ENCODE results near the gene CDC27.
A peak's percentile ranks its signal among the peaks of the same experiment; 100 is the strongest.
"Not testable (repeated sequence)": the region's sequence is repeated elsewhere in the genome, so short reads cannot be mapped to it uniquely, and the experiment has no call there.

The CDC27 gene, protein sequence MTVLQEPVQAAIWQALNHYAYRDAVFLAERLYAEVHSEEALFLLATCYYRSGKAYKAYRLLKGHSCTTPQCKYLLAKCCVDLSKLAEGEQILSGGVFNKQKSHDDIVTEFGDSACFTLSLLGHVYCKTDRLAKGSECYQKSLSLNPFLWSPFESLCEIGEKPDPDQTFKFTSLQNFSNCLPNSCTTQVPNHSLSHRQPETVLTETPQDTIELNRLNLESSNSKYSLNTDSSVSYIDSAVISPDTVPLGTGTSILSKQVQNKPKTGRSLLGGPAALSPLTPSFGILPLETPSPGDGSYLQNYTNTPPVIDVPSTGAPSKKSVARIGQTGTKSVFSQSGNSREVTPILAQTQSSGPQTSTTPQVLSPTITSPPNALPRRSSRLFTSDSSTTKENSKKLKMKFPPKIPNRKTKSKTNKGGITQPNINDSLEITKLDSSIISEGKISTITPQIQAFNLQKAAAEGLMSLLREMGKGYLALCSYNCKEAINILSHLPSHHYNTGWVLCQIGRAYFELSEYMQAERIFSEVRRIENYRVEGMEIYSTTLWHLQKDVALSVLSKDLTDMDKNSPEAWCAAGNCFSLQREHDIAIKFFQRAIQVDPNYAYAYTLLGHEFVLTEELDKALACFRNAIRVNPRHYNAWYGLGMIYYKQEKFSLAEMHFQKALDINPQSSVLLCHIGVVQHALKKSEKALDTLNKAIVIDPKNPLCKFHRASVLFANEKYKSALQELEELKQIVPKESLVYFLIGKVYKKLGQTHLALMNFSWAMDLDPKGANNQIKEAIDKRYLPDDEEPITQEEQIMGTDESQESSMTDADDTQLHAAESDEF

DNA sequence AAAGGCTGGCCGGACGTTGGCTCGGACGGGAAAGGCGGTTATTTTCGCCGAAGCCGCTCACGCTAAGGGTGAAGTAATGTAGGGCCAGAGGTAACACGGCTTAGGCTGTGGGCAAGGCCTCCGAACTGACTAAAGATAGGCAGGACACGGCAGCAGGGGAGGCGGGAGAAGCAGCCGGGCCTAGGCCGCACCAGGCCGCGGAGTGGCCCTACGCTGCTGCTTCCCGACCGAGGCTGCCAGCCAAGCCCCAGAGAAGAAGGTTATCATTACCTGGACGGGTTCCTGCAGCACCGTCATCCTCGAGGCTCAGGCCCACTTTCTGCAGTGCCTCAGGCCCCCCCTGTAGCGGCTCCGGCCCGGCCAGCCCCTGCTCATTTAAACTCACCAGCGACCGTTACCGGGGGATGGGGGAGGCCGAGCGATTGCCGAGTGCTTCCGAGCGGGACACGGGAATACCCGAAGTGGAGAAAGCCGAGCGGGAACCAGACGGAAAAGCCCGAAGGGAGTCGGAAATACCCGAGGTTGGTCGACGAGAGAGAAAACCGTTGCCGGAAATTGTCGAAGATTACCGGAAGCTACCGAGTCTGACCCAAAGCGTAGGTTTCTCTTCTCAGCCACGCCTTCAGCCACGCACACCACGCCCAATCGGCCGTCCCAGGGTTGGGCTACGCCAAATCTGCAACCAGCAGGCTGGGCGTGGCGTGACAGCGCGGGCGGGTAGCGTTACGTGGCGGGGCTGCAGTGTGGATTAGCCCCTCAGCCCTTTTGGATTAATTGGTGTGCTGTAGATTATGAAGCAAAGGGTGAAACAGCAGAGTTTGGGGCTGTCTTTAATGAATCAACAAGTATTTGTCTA lies at the start of gene CDC27:
CDC27 (minus strand) TSS at position 420 of the 856 bp plus-strand sequence; CDS start at position 297, 123 bp downstream.
- peak; percentile 100 for DNase-seq

DNA sequence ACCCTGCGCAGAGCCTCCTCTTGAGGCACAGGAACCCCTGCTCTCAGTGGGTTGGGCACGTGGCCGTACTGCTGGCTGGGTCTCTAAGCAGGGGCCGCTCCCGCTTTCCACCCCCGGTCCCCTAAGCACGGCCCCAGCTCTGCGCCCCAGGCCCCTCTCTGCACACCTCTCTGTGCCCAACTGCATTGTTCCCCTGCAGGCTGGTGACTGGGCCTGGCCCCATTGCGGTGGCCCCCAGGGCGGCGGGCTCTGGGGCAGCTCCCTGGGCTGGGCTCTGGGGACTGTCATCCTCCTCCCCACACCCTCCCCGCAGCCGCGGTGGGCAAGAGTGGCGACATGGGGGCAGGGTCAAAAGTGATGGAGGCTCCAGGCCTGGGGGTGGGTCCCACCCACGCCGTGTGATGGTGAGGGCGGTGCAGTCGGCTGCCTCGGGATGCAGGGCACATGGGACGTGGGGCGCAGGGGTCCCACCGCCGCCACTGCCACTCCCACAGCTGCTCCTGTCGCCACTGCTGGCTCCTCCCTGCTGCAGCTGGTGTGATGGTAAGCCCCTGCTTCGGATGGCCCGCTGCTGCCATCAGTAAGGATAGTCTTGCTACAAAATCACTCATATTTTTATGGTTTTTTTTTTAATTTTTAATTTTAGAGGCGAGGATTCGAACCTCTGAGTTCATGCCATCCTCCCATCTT lies 49.4 kb upstream of the CDC27 start:
- no peak for DNase-seq

DNA sequence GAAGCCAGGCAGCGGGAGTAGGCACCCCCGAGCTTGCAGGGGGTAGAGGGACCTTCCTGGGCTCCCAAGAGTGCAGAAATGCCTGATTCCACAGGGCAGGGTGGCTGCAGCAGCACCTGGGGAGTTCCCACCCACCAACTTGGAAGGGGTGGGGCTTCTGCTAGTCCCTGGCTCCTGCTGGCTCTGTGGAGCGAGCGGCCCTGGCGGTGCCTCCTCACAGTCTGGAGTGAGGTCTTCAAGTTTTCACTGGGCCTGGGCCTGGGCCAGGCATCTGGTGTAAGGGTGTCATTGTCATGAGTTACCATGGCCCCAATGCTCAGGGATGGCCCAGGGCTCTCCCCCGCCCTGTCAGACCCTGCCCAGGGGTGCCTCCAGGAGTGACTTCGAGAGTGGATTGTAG lies 48.7 kb upstream of the CDC27 start:
- no peak for DNase-seq

DNA sequence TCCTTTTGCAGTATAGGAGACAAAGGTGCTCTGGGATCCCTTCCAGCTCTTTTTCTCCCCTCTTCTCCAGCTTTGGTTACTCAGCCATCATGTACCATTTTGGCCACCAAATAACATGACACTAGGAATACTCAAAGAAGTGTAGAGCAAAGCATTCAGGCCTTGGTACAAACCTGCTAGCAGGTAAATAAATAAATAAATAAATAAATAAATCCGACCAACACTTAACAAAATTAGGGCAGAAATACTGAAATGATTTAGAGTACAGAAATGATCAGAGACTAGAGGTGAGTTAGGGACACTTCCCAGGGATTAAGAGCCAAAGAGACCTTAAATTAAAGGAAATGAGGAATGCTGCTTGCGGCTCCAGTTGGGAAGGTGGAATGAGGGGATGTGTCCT lies 46.8 kb upstream of the CDC27 start:
- no peak for DNase-seq

DNA sequence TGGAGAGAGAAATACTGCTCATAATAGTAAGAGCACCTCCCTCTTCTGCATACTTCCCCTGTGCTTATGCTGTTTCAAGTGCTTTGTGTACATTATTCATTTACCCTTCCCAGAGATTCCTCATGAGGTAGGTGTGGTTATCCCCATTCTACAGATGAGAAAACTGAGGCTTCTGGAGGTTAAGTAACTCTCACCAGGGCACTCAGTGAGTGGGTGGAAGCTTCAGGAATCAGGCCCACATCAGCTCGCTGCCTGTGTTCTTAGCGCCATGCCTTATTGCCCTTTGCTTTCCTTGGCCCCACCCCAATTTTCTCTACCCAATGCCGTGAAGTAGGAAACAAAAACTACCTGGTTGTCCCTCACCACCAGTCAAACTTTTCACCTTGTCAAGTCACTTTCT lies 46.4 kb upstream of the CDC27 start:
- DNase-seq: no peak

DNA sequence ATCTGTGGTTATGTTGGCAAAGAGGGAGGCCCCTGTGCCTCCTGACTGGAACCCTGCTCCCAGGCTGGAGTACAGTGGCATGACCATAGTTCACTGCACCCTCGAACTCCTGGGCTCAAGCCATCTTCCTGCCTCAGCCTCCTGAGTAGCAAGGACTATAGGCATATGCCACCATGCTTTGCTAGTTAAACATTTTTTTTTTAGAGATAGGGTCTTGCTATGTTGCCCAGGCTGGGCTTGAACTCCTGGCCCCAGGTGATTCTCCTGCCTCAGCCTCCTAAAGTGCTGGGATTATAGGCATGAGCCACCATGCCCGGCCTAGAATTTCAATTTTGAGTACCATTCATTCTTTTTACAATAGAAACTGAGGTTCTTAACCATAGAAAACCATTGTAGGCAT lies 43.4 kb upstream of the CDC27 start:
- no peak for DNase-seq

DNA sequence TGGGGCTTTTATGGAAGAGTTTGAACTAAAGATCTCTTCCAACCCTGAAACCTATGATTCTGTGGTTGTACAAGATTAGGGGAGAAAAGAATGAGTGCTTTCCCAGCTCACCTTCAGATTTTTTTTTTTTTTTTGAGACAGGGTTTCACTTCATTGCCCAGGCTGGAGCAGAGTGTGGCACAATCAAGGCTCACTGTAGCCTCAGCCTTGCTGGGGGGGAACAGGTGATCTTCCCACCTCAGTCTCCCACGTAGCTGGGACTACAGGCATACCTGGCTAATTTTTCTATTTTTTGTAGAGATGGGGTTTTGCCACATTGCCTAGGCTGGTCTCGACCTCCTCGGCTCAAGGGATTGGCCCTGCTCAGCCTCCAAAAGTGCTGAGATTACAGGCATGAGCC lies 42.8 kb upstream of the CDC27 start:
- no peak for DNase-seq

DNA sequence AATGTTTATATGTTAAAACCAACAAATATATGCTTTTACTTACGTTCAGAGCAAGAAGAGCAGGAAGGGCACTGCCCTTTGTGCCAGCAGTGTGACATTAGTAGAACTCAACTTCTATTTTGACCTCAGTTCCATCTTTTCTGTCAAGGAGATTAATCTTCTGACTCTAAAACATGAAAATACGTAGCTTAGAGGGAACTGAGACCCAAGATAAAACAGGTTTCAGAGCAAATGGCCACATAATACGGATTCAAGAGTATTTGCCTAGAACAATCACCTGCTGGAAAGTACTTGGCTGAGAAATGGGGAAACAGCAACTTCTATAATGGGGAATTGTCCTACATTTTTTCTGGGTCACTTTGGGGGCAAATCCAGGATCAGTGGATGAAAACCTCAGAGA lies 42.2 kb upstream of the CDC27 start:
- no peak for DNase-seq

DNA sequence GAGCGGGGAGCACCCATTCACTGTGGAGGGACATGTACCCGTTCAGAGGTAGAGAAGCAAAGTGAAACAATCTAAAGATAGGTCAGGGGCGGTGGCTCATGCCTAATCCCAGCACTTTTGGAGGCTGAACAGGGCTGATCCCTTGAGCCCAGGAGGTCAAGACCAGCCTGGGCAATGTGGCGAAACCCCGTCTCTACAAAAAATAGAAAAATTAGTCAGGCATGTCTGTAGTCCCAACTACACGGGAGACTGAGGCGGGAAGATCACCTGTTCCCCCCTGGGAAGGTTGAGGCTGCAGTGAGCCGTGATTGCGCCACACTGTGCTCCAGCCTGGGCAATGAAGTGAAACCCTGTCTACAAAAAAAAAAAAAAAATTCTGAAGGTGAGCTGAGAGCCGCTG lies 41.8 kb upstream of the CDC27 start:
- DNase-seq: no peak

DNA sequence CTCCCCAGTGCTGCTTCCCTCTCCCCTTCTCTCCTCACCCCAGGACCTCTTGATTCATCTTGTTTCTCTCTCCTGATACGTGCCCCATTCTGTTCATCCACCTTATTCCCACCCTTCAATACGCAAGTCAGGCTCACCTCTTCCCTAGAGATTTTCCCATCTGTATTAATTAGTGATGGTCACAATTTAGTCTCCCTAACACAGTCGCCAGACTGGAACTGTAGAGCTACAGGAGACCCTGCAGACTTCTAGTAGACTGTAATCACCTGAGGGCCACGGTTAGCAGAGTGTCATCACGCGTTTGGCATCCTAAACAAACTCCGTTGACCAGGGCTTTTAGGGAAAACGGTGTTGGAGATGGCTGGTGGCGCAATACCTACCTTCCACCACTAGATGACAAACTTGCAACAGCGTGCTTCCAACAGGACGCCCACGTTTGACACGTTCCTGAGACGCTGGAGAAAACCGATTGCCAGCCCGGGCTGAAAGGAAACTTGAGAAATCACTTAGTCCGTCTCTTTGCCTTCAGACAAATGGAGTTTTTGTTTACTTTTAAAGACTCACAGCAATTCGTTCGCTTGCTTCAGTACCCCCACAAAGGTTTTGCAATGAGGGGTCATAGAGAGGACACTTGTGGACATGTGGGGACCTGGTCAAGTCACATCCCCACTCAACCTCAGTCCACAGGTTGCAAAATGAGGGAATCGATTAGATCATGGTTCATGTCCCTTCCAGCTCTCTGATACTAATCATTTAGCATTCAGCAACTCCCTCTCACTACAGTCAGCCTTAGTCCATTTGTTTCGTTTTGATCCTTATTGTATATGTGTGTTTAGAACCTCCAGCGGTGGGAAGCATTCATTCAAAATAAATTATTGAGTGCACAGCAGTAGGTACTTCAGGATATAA lies 40.7 kb upstream of the CDC27 start:
- peak; percentile 92 for DNase-seq

DNA sequence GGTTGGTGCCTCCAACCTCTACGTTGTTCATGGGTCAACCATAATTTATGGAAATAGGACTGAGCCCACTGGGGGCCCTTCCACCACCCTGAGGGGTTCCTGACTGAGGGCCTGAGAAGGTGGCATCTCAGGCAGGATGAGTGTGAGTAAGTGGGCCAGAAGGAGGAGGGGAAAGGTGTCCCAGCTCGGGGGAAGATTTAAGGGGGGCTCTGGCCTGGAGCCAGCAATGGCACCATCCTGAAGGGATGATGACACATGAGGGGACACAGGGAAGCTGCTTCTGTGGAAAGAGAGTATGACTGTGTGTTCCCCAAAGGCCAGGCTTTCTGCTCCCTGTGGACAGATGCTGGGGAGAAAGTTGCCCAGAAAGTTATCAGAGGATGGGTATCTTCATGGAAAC lies 38.8 kb upstream of the CDC27 start:
- no peak for DNase-seq

DNA sequence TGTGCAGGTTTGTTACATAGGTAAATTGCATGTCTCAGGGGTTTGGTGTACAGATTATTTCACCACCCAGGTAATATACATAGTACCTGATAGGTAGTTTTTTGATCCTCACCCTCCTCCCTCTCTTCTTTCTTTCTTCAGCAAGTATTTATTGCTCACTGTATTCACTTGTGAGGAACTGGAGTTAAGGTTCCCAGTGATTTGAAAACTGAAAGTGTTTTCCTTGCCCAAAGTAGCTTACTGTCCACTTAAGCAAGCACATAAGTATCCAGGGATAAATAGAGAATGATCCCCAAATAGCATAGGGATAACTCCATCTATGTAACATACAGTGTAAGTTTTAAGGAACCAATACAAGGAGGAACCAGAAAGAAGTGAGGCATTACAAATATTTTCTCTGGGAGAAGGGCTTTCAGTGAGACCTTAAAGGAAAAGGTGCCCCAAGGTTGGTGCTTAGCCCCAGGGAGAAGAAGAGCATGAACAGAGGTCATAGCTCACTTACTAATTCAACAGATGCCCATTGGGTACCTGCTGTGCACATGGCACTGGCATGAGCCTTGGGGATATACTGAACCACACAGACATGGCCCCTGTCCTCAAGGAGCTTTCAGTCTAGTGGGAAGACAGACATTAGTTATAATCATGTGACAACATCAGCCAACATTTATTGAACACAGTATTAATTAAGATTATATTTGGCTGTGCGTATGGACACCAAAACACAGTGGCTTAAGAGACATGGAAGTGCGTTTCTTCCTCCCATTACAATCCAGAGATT lies 37.0 kb upstream of the CDC27 start:
- no peak for DNase-seq

DNA sequence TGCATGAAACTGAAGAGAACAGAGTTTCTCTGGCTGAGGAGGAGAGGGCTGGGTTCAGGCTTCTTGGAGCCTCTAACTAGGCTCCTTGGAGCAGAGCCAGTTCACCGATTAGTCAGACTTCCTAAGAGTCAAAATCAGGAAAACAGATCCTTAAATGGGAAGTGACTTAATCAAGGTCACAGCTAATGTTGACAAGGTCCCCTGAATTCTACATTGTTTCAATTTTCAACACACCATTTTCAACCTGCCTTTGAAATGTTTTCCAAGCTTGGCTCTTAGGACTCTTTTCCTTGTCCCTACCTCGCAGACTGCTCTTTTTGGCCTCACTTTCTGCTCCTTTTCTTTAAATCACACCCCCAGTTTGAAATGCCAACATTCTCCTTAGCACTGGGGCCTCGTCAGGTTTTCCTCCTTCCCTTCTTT lies 36.4 kb upstream of the CDC27 start:
- peak; percentile 61 for DNase-seq

DNA sequence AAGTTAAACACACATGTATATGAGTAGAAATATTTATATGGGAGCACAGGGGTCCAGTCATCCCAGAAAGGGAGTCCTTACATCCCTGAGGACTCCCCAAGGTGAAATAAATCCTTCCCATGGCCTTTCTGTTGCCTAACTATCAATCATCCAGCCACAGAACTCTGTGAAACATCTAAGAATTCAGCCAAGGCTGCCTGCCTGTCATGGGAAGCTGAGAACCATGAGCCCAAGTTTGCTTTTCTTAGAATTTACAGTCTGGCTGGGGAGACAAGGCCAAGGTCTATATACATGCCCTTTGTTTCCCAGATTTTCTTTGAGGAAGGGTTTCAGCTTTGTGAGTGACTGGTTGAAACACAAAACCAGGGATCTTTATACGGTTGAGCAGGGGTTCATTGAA lies 35.9 kb upstream of the CDC27 start:
- DNase-seq: no peak

DNA sequence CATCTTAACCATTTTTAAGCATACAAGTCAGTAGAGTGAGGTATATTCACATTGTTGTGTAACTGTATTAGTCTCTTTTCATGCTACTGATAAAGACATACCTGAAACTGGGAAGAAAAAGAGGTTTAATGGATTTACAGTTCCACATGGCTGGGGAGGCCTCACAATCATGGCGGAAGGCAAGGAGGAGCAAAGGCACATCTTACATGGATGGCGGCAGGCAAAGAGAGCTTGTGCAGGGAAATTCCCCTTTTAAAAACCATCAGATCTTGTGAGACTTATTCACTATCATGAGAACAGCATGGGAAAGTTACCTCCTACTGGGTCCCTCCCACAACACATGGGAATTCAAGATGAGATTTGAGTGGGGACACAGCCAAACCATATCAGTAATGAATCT lies 35.0 kb upstream of the CDC27 start:
- not testable (repeated sequence) for DNase-seq

DNA sequence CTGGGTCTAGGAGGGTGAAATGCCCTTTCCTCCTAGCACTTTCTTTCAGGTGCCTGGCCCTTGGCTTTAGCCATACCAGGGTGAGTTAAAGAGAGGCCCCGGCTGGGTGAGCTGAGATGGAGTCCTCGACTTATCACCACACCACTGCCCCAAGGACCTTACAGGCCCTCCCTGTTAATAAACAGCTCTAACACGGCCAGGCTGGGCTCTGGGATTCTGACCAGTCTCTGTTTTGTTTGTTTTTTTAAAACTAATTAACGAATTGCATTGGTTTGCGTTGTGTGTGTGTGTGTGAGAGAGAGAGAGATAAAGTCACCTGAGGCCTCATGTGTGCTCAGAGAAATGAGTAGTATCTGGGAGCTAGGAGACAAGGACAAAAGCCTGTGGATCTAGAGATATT lies 34.4 kb upstream of the CDC27 start:
- no peak for DNase-seq

DNA sequence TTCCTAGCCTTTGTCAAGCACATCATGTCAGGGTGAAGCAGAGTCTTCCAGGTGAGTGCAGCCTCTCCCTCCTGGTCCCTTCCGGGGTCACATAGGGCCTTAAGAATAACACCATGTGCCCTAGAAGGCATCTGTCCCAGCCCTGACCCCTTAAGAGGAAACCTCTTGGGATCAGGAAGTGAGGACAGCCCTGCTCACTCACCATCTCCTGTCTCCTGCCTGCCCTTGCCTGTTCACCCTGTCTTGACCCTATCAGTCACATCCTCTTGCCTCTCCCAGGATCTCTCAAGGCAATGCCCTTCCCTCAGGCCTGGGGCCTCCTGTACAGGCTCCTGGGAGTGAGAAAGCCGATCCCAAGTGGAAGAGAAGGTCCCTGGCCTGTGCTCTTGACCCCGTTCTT lies 33.9 kb upstream of the CDC27 start:
- no peak for DNase-seq

DNA sequence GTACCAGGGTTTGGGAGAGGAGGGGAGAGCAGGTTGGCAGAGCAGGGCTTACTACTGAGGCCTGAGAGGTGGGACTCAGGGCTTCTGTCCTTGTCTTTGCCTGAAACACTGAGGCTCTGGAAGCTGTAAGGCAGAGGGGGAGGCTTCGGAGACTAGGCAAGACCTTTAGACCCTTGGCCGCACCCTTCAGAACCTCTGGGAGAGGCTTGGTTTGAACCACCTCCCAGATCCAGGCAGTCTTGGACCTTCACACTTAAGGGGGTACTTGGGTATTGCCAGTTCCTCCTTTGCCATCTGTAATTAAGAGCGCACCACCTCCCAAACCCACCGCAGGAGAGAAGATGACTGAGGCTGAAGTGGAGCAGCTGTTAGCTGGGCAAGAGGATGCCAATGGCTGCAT lies 33.0 kb upstream of the CDC27 start:
- DNase-seq: no peak

DNA sequence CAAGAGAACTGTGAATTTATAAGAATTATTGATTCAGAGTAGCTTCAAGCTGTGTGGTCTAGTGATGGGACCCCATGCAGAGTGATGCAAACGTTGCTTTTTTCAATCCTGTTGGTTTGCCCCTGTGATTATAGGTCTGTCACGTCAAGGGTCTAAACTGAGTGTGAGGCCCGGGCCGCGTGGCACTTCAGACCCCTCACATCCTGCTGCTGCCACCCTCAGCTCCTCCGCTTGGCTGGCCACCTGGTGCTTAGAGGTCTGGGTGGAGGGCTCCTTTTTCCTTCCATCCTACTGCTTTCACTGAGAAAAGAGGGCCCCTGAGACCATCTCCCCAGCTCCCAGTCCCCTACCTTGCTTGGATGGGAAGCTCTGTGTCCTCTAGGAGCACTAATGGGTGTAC lies 32.1 kb upstream of the CDC27 start:
- DNase-seq: no peak

DNA sequence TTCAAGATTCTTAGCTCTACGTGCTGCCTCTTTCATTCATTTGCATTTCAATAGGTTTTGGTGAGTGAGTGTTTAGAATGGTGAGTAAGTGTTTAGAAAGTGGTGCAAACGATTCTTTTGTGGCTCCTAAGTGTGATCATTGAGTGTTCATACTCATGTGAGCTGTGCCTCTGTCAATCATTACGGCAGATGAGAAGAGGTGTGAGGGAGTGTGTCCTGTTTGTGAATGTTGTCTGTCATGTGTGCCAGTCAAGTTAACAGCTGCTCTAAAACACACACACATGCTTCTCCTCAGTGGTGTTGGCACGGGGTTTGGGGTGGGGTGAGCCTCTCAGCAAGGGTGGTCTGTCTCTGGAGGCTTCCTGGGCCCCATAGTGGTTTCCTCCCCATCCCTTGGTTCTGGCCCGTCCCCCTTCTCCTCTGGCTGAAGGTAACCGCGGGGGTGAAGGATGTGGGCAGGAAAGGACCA lies 31.5 kb upstream of the CDC27 start:
- DNase-seq: no peak

All from femur (tissue), 1 donor.